GM12878 (cell line): ENCODE data around the gene NAV2.

ENCODE experiments used
- BHLHE40 ChIP-seq, 2 experiments: fragments of 450-650 bp in 1 of 2; IDR thresholded peaks; 2 replicates each; pipeline ENCODE4 v1.6.1; 2011 to 2017; ENCODE audit warnings: low read depth in 2 of 2, borderline replicate concordance in 1 of 2, improper control_type of control experiment in 1 of 2, low read length in 1 of 2, mild to moderate bottlenecking in 1 of 2
- CHD1 ChIP-seq: IDR thresholded peaks from 2 replicates; pipeline ENCODE4 v1.6.1; 2012; ENCODE audit warnings: low read depth, low read length, improper control_type of control experiment
- EP300 ChIP-seq, 2 experiments: fragments of 150-350 bp in 1 of 2; IDR thresholded peaks; 2 replicates each; pipeline ENCODE4 v1.6.1; 2011 to 2012; ENCODE audit warnings: low read depth in 2 of 2, low read length in 2 of 2, borderline replicate concordance in 1 of 2, improper control_type of control experiment in 1 of 2, inconsistent platforms in 1 of 2; ENCODE audit not compliant: control insufficient read depth in 1 of 2
- FOS ChIP-seq: IDR thresholded peaks from 3 replicates; pipeline ENCODE4 v1.6.1; 2011; ENCODE audit warnings: borderline replicate concordance; ENCODE audit not compliant: insufficient read length; ENCODE audit errors: extremely low read depth
- FOXM1 ChIP-seq: IDR thresholded peaks from 2 replicates; pipeline ENCODE4 v1.6.1; 2012; ENCODE audit warnings: low read depth, mild to moderate bottlenecking, inconsistent platforms, low read length, moderate library complexity
- HDAC6 ChIP-seq: fragments of 200-600 bp; sonication (generic); IDR thresholded peaks from one replicate; pipeline ENCODE4 v1.8.0; 2017; ENCODE audit warnings: antibody characterized with exemption; ENCODE audit not compliant: unreplicated experiment
- MYC ChIP-seq: IDR thresholded peaks from 2 replicates; pipeline ENCODE4 v1.6.1; 2011; ENCODE audit warnings: mild to moderate bottlenecking, low read length, moderate library complexity, inconsistent platforms; ENCODE audit not compliant: insufficient read depth, insufficient replicate concordance, insufficient read length, severe bottlenecking
- NFIC ChIP-seq: IDR thresholded peaks from 2 replicates; pipeline ENCODE4 v1.6.1; 2012; ENCODE audit warnings: low read depth, mild to moderate bottlenecking, inconsistent platforms, low read length, moderate library complexity
- NRF1 ChIP-seq: conservative IDR thresholded peaks from 2 replicates; pipeline ENCODE4 v1.6.1; 2011; ENCODE audit warnings: mild to moderate bottlenecking, low read depth, low read length, improper control_type of control experiment
- POLR2A ChIP-seq: IDR thresholded peaks from 2 replicates; pipeline ENCODE4 v1.6.1; 2011; ENCODE audit warnings: low read depth, mild to moderate bottlenecking, low read length
- POLR2AphosphoS5 ChIP-seq: IDR thresholded peaks from 2 replicates; pipeline ENCODE4 v1.6.1; 2011; ENCODE audit warnings: mild to moderate bottlenecking, low read length, inconsistent platforms
- TF ChIP-seq, protein P1 (sequence below), 3 experiments: IDR thresholded peaks in 2 of 3; conservative IDR thresholded peaks in 1 of 3; 2 replicates each; pipeline ENCODE4 v1.5.1; 2011; ENCODE audit warnings: low read depth in 3 of 3, low read length in 3 of 3, mild to moderate bottlenecking in 3 of 3, control low read depth in 2 of 3, moderate library complexity in 2 of 3, inconsistent platforms in 1 of 3, mixed read lengths in 1 of 3; ENCODE audit not compliant: control insufficient read depth in 2 of 3, insufficient read depth in 1 of 3; ENCODE audit errors: extremely low read depth in 1 of 3

DNA sequence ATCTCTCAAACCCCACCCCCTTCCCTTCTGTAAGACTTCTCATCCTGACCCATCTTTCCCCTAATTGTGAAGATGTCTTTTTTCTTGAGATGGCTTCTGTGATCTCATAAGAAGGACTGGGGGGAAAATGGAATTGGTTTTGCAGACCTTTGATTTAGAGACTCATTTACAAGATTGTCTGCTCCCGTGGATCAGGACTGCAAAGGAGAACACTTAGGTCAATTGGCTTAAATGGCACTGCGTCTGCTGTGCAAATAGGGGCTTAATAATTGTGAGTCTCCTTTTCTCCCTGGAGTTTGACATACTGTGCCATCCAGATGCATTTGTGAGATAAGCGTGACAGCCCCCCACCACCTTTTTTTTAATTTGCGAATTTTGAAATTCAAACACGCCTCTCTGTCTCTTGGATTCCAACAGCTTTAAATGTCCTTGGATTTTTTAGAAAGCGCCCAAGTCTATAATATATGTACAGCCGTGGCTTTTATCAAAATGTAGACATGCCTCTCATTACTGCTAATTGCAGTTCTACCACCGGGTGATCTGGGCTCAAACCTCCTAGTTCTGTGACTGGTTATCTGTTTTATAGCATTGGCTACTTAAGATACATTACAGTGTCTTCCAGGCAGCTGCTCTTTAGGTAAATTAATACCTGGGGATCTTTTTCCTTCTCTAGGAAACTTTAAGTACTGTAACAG is 297.7 kb downstream of the NAV2 start:
- TF ChIP-seq POLR2A (no peak), HDAC6 (no peak), NRF1 (no peak), FOS (no peak), POLR2AphosphoS5 (no peak), CHD1 (no peak), EP300 (IDR thresholded peaks at IDR 0.05; ENCODE audit: borderline replicate concordance in 1 of 2, control insufficient read depth in 1 of 2, low read depth in 2 of 2, low read length in 2 of 2) (no peak), NFIC (no peak), BHLHE40 (IDR thresholded peaks at IDR 0.05; ENCODE audit: borderline replicate concordance in 1 of 2, low read depth in 2 of 2, low read length in 1 of 2) (no peak), FOXM1 (no peak), MYC (no peak)
- TF ChIP-seq, protein P1, sequence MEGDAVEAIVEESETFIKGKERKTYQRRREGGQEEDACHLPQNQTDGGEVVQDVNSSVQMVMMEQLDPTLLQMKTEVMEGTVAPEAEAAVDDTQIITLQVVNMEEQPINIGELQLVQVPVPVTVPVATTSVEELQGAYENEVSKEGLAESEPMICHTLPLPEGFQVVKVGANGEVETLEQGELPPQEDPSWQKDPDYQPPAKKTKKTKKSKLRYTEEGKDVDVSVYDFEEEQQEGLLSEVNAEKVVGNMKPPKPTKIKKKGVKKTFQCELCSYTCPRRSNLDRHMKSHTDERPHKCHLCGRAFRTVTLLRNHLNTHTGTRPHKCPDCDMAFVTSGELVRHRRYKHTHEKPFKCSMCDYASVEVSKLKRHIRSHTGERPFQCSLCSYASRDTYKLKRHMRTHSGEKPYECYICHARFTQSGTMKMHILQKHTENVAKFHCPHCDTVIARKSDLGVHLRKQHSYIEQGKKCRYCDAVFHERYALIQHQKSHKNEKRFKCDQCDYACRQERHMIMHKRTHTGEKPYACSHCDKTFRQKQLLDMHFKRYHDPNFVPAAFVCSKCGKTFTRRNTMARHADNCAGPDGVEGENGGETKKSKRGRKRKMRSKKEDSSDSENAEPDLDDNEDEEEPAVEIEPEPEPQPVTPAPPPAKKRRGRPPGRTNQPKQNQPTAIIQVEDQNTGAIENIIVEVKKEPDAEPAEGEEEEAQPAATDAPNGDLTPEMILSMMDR (IDR thresholded peaks at IDR 0.05 in 2 of 3, conservative IDR thresholded peaks at IDR 0.05 in 1 of 3; ENCODE audit: control insufficient read depth in 2 of 3, extremely low read depth in 1 of 3, insufficient read depth in 1 of 3, low read depth in 3 of 3, low read length in 3 of 3) = no peak
